HG03280 (cell line): ENCODE data around the gene NFKBIB.
"Not testable (repeated sequence)": the region's sequence is repeated elsewhere in the genome, so short reads cannot be mapped to it uniquely, and the experiment has no call there.

Experiments
- ATAC-seq: cut with Tn5 transposase; IDR thresholded peaks from one replicate; pipeline ENCODE4 v1.9.1; 2021; ENCODE audit warnings: mild to moderate bottlenecking, moderate library complexity; ENCODE audit not compliant: unreplicated experiment

NFKBIB gene

GRCh38 chr19:38899447-38900201 lies at the start of gene NFKBIB, which contains the start of gene SIRT2:
TSS of gene NFKBIB (plus strand) at chr19:38899969. CDS start at chr19:38900033, 64 bp downstream.
TSS of gene SIRT2 (minus strand) at chr19:38899618. CDS start at chr19:38899521, 97 bp downstream.
- peak; percentile 90 for ATAC-seq

GRCh38 chr19:38850436-38850975 lies 49.3 kb upstream of the NFKBIB start:
- ATAC-seq: peak; percentile 66

- ATAC-seq: no peak
Measured at GRCh38 chr19:38850976-38851621, 48.7 kb upstream of the NFKBIB start.

GRCh38 chr19:38851622-38852230 lies 48.0 kb upstream of the NFKBIB start:
- ATAC-seq: peak; percentile 28

- no peak for ATAC-seq
Measured at GRCh38 chr19:38852231-38853044, 47.3 kb upstream of the NFKBIB start.

- ATAC-seq: no peak
Measured at GRCh38 chr19:38853214-38853613, 46.6 kb upstream of the NFKBIB start.

GRCh38 chr19:38854961-38855360 lies 44.8 kb upstream of the NFKBIB start:
- ATAC-seq: not testable (repeated sequence)

GRCh38 chr19:38855751-38856150 lies 44.0 kb upstream of the NFKBIB start:
- ATAC-seq: not testable (repeated sequence)

GRCh38 chr19:38856813-38857212 lies 43.0 kb upstream of the NFKBIB start:
- ATAC-seq: no peak

GRCh38 chr19:38859631-38860204 lies 40.1 kb upstream of the NFKBIB start:
- not testable (repeated sequence) for ATAC-seq

- no peak for ATAC-seq
Measured at GRCh38 chr19:38861368-38861767, 38.4 kb upstream of the NFKBIB start.

- ATAC-seq: no peak
Measured at GRCh38 chr19:38862321-38863059, 37.3 kb upstream of the NFKBIB start.

GRCh38 chr19:38867171-38867780 lies 32.5 kb upstream of the NFKBIB start:
- ATAC-seq: no peak

- ATAC-seq: no peak
Measured at GRCh38 chr19:38868551-38868950, 31.2 kb upstream of the NFKBIB start.

- no peak for ATAC-seq
Measured at GRCh38 chr19:38869160-38869835, 30.5 kb upstream of the NFKBIB start.

GRCh38 chr19:38869836-38870607 lies 29.7 kb upstream of the NFKBIB start:
- peak; percentile 71 for ATAC-seq

- ATAC-seq: no peak
Measured at GRCh38 chr19:38870612-38871011, 29.2 kb upstream of the NFKBIB start.

- not testable (repeated sequence) for ATAC-seq
Measured at GRCh38 chr19:38873400-38873799, 26.4 kb upstream of the NFKBIB start.
